Nephron (organoid): Measurements from ENCODE around the gene PROSER3.

Source experiments
- H3K27ac Mint-ChIP-seq, 3 experiments: 2 replicates each; pipeline ENCODE4 v1.8.0; 2020; ENCODE audit warnings: mixed read lengths in 3 of 3, mild to moderate bottlenecking in 2 of 3, moderate library complexity in 1 of 3
- H3K27me3 Mint-ChIP-seq: 2 replicates; pipeline ENCODE4 v1.8.0; 2021; ENCODE audit warnings: low read depth, mild to moderate bottlenecking, moderate library complexity, mixed read lengths
- H3K36me3 Mint-ChIP-seq: 2 replicates; pipeline ENCODE4 v1.8.0; 2020; ENCODE audit warnings: low read depth, mixed read lengths
- H3K4me1 Mint-ChIP-seq: 2 replicates; pipeline ENCODE4 v1.8.0; 2020; ENCODE audit warnings: mixed read lengths
- H3K4me3 Mint-ChIP-seq, 3 experiments: 2 replicates each; pipeline ENCODE4 v1.8.0; 2020; ENCODE audit warnings: mild to moderate bottlenecking in 3 of 3, mixed read lengths in 3 of 3, moderate library complexity in 2 of 3
- H3K9me3 Mint-ChIP-seq: 2 replicates; pipeline ENCODE4 v1.8.0; 2020; ENCODE audit warnings: mixed read lengths
- TF ChIP-seq, protein P1 (sequence below), 3 experiments: fragments of 200-600 bp; sonication (generic); IDR thresholded peaks; one replicate each; pipeline ENCODE4 v1.5.0; 2021; ENCODE audit warnings: antibody characterized with exemption in 3 of 3; ENCODE audit not compliant: unreplicated experiment in 3 of 3

PROSER3 gene

DNA sequence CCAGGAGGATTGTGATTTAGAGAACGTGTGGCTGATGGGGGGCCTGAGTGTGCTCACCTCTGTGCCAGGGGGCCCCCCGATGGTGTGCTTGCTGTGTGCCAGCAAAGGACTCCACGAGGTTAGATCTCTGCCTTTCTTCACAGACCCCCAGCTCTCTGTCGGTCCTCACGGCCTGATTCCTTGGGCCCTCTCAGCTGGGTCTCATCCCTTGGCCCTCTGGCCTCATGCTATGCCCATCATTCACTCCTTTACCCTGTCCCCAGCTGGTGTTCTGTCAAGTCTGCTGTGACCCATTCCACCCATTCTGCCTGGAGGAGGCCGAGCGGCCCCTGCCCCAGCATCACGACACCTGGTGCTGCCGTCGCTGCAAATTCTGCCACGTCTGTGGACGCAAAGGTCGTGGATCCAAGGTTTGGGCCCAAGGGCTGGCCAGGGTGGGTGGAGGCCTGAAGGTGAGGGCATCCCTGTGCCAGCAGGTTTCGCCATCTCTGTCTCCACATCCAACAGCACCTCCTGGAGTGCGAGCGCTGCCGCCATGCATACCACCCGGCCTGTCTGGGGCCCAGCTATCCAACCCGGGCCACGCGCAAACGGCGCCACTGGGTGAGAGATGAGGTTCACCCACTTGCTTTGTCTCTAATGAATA lies 32.6 kb upstream of the PROSER3 start:
- no peak overlapping the region for H3K27ac Mint-ChIP-seq
- no peaks in the 10 kb centered on the region for H3K27me3 Mint-ChIP-seq

DNA sequence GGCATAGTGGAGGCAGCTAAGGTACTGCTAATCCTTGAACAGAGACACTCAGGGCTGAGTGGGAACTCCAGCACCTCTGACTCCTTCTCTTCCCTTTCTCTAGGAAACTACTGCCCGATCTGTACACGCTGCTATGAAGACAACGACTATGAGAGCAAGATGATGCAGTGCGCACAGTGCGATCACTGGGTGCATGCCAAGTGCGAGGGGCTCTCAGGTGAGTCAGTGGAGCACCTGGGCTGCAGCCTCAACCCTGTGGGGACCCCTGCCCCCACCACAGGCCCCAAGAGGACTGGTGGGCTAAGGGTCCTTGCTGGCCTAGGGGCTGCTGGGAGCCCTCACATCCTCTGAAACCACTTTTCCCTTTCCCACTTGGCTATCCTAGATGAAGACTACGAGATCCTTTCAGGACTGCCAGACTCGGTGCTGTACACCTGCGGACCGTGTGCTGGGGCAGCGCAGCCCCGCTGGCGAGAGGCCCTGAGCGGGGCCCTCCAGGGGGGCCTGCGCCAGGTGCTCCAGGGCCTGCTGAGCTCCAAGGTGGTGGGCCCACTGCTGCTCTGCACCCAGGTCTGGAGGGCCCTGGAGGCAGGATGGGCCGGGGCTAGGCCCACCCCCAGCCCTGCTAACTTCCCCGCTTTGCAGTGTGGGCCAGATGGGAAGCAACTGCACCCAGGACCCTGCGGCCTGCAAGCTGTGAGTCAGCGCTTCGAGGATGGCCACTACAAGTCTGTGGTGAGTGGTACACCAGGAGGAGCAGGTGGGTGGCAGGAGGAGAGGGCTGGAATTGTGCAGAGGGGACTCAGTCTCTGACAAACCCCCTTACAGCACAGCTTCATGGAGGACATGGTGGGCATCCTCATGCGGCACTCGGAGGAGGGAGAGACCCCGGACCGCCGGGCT lies 30.7 kb upstream of the PROSER3 start:
- Mint-ChIP-seq H3K27me3 (no peaks in the 10 kb centered on the region), H3K4me1 (no peaks in the 10 kb centered on the region), H3K4me3 (no peak overlapping the region), H3K27ac (no peak overlapping the region), H3K36me3 (peaks cover 70% of the 10 kb centered on the region), H3K9me3 (no peaks in the 10 kb centered on the region)
- TF ChIP-seq, protein P1, sequence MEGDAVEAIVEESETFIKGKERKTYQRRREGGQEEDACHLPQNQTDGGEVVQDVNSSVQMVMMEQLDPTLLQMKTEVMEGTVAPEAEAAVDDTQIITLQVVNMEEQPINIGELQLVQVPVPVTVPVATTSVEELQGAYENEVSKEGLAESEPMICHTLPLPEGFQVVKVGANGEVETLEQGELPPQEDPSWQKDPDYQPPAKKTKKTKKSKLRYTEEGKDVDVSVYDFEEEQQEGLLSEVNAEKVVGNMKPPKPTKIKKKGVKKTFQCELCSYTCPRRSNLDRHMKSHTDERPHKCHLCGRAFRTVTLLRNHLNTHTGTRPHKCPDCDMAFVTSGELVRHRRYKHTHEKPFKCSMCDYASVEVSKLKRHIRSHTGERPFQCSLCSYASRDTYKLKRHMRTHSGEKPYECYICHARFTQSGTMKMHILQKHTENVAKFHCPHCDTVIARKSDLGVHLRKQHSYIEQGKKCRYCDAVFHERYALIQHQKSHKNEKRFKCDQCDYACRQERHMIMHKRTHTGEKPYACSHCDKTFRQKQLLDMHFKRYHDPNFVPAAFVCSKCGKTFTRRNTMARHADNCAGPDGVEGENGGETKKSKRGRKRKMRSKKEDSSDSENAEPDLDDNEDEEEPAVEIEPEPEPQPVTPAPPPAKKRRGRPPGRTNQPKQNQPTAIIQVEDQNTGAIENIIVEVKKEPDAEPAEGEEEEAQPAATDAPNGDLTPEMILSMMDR (IDR thresholded peaks at IDR 0.05; ENCODE audit: unreplicated experiment in 3 of 3): no peak

More for the DNA sequence above, 32.6 kb upstream of the PROSER3 start:
- H3K4me3 Mint-ChIP-seq: no peak overlapping the region
- H3K4me1 Mint-ChIP-seq: no peaks in the 10 kb centered on the region
- H3K9me3 Mint-ChIP-seq: no peaks in the 10 kb centered on the region
- TF ChIP-seq, protein P1 (IDR thresholded peaks at IDR 0.05; ENCODE audit: unreplicated experiment in 3 of 3): no peak
- peaks cover 70% of the 10 kb centered on the region for H3K36me3 Mint-ChIP-seq

DNA sequence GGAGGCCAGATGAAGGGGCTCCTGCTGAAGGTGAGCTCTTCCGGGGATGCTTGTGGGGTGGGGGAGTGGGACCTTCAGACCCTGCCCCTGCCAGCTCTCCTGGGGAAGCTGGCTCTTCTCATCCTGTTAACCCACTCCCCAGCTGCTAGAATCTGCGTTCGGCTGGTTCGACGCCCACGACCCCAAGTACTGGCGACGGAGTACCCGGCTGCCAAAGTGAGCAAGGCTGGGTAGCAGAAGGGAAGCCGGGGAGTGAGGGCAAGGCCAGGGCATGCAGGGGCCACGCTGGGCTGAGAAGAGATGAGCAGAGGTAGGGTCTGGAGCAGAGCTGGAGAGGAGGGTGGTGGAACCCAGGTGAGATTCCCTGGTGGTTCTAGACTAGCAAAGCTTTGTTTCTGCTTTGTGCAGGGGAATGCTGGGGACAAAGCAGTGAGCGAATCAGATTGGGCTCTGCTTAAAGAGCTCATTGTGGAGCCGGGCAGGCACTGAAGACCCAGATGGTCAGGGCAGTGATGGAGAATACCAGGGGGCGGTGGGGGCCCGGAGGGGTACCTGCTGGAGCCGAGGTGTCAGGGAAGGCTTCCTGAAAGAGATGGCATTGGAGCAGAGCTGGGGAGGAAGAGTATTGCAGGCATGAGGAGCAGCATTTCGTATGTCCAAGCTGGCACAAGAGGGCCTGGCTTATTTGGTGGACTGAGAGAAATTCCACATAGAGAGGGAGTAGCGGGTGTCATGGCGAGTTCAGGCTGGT lies 29.8 kb upstream of the PROSER3 start:
- Mint-ChIP-seq H3K27me3 (no peaks in the 10 kb centered on the region), H3K4me3 (no peak overlapping the region), H3K36me3 (peaks cover 65% of the 10 kb centered on the region), H3K4me1 (no peaks in the 10 kb centered on the region), H3K27ac (no peak overlapping the region), H3K9me3 (no peaks in the 10 kb centered on the region)
- TF ChIP-seq, protein P1 (IDR thresholded peaks at IDR 0.05; ENCODE audit: unreplicated experiment in 3 of 3): no peak

DNA sequence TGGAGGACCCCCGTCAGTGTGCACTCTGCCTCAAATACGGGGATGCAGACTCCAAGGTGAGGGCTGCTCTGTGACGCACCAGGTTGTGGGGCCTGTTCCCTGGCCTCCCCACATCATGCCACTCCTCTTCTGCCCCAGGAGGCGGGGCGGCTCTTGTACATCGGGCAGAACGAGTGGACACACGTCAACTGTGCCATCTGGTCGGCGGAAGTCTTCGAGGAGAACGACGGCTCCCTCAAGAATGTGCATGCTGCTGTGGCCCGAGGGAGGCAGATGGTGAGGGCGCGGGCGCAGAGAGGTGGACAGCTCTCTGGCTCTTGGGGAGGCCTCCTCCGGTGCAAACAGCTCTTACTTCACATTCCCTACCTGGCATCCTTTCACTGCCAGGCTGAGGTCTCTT lies 29.0 kb upstream of the PROSER3 start:
- H3K4me3 Mint-ChIP-seq: no peak overlapping the region
- H3K27me3 Mint-ChIP-seq: no peaks in the 10 kb centered on the region
- no peaks in the 10 kb centered on the region for H3K4me1 Mint-ChIP-seq
- H3K9me3 Mint-ChIP-seq: no peaks in the 10 kb centered on the region
- TF ChIP-seq, protein P1 (IDR thresholded peaks at IDR 0.05; ENCODE audit: unreplicated experiment in 3 of 3): no peak
- no peak overlapping the region for H3K27ac Mint-ChIP-seq
- peaks cover 59% of the 10 kb centered on the region for H3K36me3 Mint-ChIP-seq

DNA sequence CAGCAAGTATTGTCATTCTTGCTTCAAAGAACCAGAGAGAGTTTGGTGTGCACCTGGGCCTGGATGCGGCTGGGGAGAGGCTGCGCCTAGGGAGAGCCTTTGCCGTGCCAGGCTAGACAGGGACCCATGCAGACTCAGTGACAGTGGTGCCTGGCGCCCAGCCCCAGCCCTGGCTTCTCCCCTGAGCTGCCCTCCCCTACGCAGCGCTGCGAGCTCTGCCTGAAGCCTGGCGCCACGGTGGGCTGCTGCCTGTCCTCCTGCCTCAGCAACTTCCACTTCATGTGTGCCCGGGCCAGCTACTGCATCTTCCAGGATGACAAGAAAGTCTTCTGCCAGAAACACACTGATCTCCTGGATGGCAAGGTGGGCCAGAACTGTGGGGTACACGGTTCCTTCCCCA lies 28.2 kb upstream of the PROSER3 start:
- Mint-ChIP-seq H3K4me3 (no peak overlapping the region), H3K27ac (no peak overlapping the region), H3K9me3 (no peaks in the 10 kb centered on the region), H3K36me3 (peaks cover 61% of the 10 kb centered on the region), H3K4me1 (no peaks in the 10 kb centered on the region), H3K27me3 (no peaks in the 10 kb centered on the region)
- TF ChIP-seq, protein P1 (IDR thresholded peaks at IDR 0.05; ENCODE audit: unreplicated experiment in 3 of 3): no peak
